CD14-positive monocyte (primary cell): ENCODE data around the gene MRPL24. TPM values are rescaled to one million over a fixed set of nuclear protein-coding genes. Genes with fewer than 3 reads are reported as not detected.

Experiments
- DNase-seq, 3 donors: peaks; one replicate each; pipeline ENCODE4 v3.0.0-alpha.2; 2011 to 2022
- H2AFZ ChIP-seq: 2 replicates; pipeline ENCODE4 v1.6.0; 2012; ENCODE audit warnings: mild to moderate bottlenecking, low read depth, low read length, inconsistent platforms; ENCODE audit not compliant: insufficient read depth, poor library complexity, severe bottlenecking
- H3K27ac ChIP-seq, 2 donors: 1 replicate in 1 of 2; 2 replicates in 1 of 2; pipeline ENCODE4 v1.5.1; 2012 to 2013; ENCODE audit warnings: low read length in 2 of 2, control low read depth in 1 of 2, inconsistent platforms in 1 of 2, low read depth in 1 of 2, mild to moderate bottlenecking in 1 of 2
- H3K27me3 ChIP-seq, 2 donors: one replicate each; pipeline versions ENCODE4 v1.6.0 to v1.6.1; 2011 to 2013; ENCODE audit warnings: low read length in 2 of 2; ENCODE audit not compliant: control insufficient read depth in 2 of 2, insufficient read depth in 2 of 2
- H3K36me3 ChIP-seq, 2 donors: replicated peaks in 1 of 2; 1 replicate in 1 of 2; 2 replicates in 1 of 2; pipeline versions ENCODE4 v1.5.1 to v1.6.1; 2012 to 2013; ENCODE audit warnings: low read length in 2 of 2, control low read depth in 1 of 2, inconsistent platforms in 1 of 2, mild to moderate bottlenecking in 1 of 2; ENCODE audit not compliant: insufficient read depth in 2 of 2, control insufficient read depth in 1 of 2
- H3K4me1 ChIP-seq, 2 donors: 1 replicate in 1 of 2; 2 replicates in 1 of 2; pipeline versions ENCODE4 v1.5.1 to v1.6.1; 2012 to 2013; ENCODE audit warnings: low read length in 2 of 2, control low read depth in 1 of 2, inconsistent platforms in 1 of 2, mild to moderate bottlenecking in 1 of 2, moderate library complexity in 1 of 2; ENCODE audit not compliant: insufficient read depth in 2 of 2, control insufficient read depth in 1 of 2
- H3K4me2 ChIP-seq: replicated peaks from 2 replicates; pipeline ENCODE3; 2012; ENCODE audit warnings: low read length, moderate library complexity, mild to moderate bottlenecking; ENCODE audit not compliant: poor library complexity, severe bottlenecking; ENCODE audit errors: extremely low read depth
- H3K4me3 ChIP-seq, 3 experiments: fragments of 200-600 bp in 1 of 3; sonication (generic) in 1 of 3; replicated peaks in 1 of 3; 1 replicate in 2 of 3; 2 replicates in 1 of 3; pipeline ENCODE4 v1.5.1; 2011 to 2013; ENCODE audit warnings: low read length in 3 of 3, mild to moderate bottlenecking in 3 of 3, control low read depth in 2 of 3, low read depth in 2 of 3, inconsistent platforms in 1 of 3, moderate library complexity in 1 of 3
- H3K79me2 ChIP-seq: 2 replicates; pipeline ENCODE4 v1.6.0; 2012; ENCODE audit warnings: mild to moderate bottlenecking, control low read depth, inconsistent platforms, low read length, moderate library complexity; ENCODE audit not compliant: insufficient read depth
- H3K9ac ChIP-seq: 2 replicates; pipeline ENCODE4 v1.6.0; 2017; ENCODE audit warnings: low read length, mild to moderate bottlenecking; ENCODE audit not compliant: insufficient read depth, poor library complexity, severe bottlenecking
- H3K9me3 ChIP-seq, 2 donors: replicated peaks in 1 of 2; 1 replicate in 1 of 2; 2 replicates in 1 of 2; pipeline versions ENCODE4 v1.5.1 to v1.6.1; 2012 to 2013; ENCODE audit warnings: low read length in 2 of 2, control low read depth in 1 of 2; ENCODE audit not compliant: control insufficient read depth in 1 of 2, insufficient read depth in 1 of 2
- H4K20me1 ChIP-seq: 2 replicates; pipeline ENCODE4 v1.6.0; 2012; ENCODE audit warnings: mild to moderate bottlenecking, low read length, control low read depth, moderate library complexity; ENCODE audit not compliant: insufficient read depth
- H3K27ac Mint-ChIP-seq, 7 donors: one replicate each; pipeline ENCODE4 v1.8.0; 2020; ENCODE audit warnings: mild to moderate bottlenecking in 7 of 7, mixed read lengths in 7 of 7, moderate library complexity in 6 of 7, inconsistent platforms in 2 of 7
- H3K27me3 Mint-ChIP-seq, 3 donors: one replicate each; pipeline ENCODE4 v1.8.0; 2021 to 2022; ENCODE audit warnings: low read depth in 3 of 3, mild to moderate bottlenecking in 3 of 3, mixed read lengths in 3 of 3, moderate library complexity in 3 of 3, inconsistent platforms in 1 of 3
- H3K36me3 Mint-ChIP-seq, 2 donors: one replicate each; pipeline ENCODE4 v1.8.0; 2020; ENCODE audit warnings: mixed read lengths in 2 of 2, inconsistent platforms in 1 of 2, mild to moderate bottlenecking in 1 of 2
- H3K4me1 Mint-ChIP-seq: one replicate; pipeline ENCODE4 v1.8.0; 2020; ENCODE audit warnings: mild to moderate bottlenecking, mixed read lengths
- H3K4me3 Mint-ChIP-seq, 2 donors: one replicate each; pipeline ENCODE4 v1.8.0; 2020; ENCODE audit warnings: mild to moderate bottlenecking in 2 of 2, mixed read lengths in 2 of 2, moderate library complexity in 1 of 2
- H3K9me3 Mint-ChIP-seq, 7 donors: one replicate each; pipeline ENCODE4 v1.8.0; 2020 to 2022; ENCODE audit warnings: mixed read lengths in 7 of 7, mild to moderate bottlenecking in 6 of 7, moderate library complexity in 6 of 7, inconsistent platforms in 2 of 7
- CTCF ChIP-seq: fragments of 200-600 bp; IDR thresholded peaks from one replicate; pipeline ENCODE4 v1.8.0; 2022; ENCODE audit warnings: antibody characterized with exemption, mild to moderate bottlenecking
- WGBS: methylation state at CpG from one replicate; pipeline ENCODE4 v1.1.5; 2013; ENCODE audit warnings: missing lambda C conversion rate; ENCODE audit not compliant: insufficient coverage; 5-methylcytosine and 5-hydroxymethylcytosine counted together
- intact Hi-C, 2 donors: fragments of 100-400 bp; cut with micrococcal nuclease; formaldehyde crosslinking; loops; one replicate each; pipeline versions ENCODE4 v1.15.0 to v1.15.1; 2023
- polyA plus RNA-seq, 3 donors: library from polyadenylated mRNA; depleted of rRNA in 1 of 3; unstranded in 2 of 3; stranded (reverse) in 1 of 3; fragments of 300-500 nt in 2 of 3; fragments of >200 nt in 1 of 3; fragmentation: Illumina TruSeq in 2 of 3; gene quantifications; 1 replicate in 2 of 3; 2 replicates in 1 of 3; pipeline ENCODE4 v1.2.3, GENCODE V29; 2012 to 2021

The MRPL24 gene
- polyA plus RNA-seq, 3 donors, result 28.7 to 47.0 (median 38.4) TPM

GRCh38 chr1:156698995-156699394 is 41.9 kb downstream of the MRPL24 start:
- Histone ChIP-seq H3K27ac (no peak overlapping the region), H4K20me1 (no peaks in the 10 kb centered on the region), H3K36me3 (no peaks in the 10 kb centered on the region), H3K79me2 (no peaks in the 10 kb centered on the region), H3K27me3 (peaks cover 12 to 41% of the 10 kb centered on the region in 2 donors), H2AFZ (no peak overlapping the region), H3K9ac (no peak overlapping the region), H3K4me1 (no peaks in the 10 kb centered on the region), H3K9me3 (no peaks in the 10 kb centered on the region), H3K4me3 (no peak overlapping the region), H3K4me2 (no peak overlapping the region)
- intact Hi-C loops, result loop anchor here (10.0 kb wide), 2 partner anchors 156 to 186 kb away; partner anchors contain the start of gene INSRR (in 1 of the 2)
- no peak overlapping the region for H3K27ac Mint-ChIP-seq
- no peak for DNase-seq
- no peak overlapping the region for H3K4me3 Mint-ChIP-seq
- H3K9me3 Mint-ChIP-seq, result peaks cover 0 to 5% (median 0%) of the 10 kb centered on the region in 7 donors
- H3K4me1 Mint-ChIP-seq, result no peaks in the 10 kb centered on the region
- 89% methylated on average over 1 of the region's 1 CpG for WGBS
- H3K36me3 Mint-ChIP-seq, result no peaks in the 10 kb centered on the region
- TF ChIP-seq CTCF, result no peak
- H3K27me3 Mint-ChIP-seq, result peaks cover 54 to 58% (median 56%) of the 10 kb centered on the region in 3 donors

- no peak for TF ChIP-seq CTCF
- H3K27ac ChIP-seq, result no peak overlapping the region
- no peak overlapping the region for H2AFZ ChIP-seq
- no peaks in the 10 kb centered on the region for H3K79me2 ChIP-seq
- no peak overlapping the region for H3K27ac Mint-ChIP-seq
- no peaks in the 10 kb centered on the region for H3K36me3 ChIP-seq
- H3K27me3 ChIP-seq, result peaks cover 8 to 43% of the 10 kb centered on the region in 2 donors
- no peak overlapping the region for H3K9ac ChIP-seq
- H3K27me3 Mint-ChIP-seq, result peaks cover 54 to 58% (median 56%) of the 10 kb centered on the region in 3 donors
- no peaks in the 10 kb centered on the region for H4K20me1 ChIP-seq
- WGBS, result 95% methylated on average over 6 of the region's 8 CpGs
- no peaks in the 10 kb centered on the region for H3K36me3 Mint-ChIP-seq
- H3K9me3 Mint-ChIP-seq, result peaks cover 0 to 3% (median under 1%) of the 10 kb centered on the region in 7 donors
- H3K4me1 ChIP-seq, result peaks cover under 1 to 1% of the 10 kb centered on the region in 2 donors
- no peak overlapping the region for H3K4me3 ChIP-seq
- DNase-seq, result no peak
- H3K4me2 ChIP-seq, result no peak overlapping the region
- intact Hi-C loops, result loop anchor here (10.0 kb wide), 2 partner anchors 157 to 187 kb away; partner anchors contain the start of gene INSRR (in 1 of the 2)
- no peak overlapping the region for H3K4me3 Mint-ChIP-seq
- H3K4me1 Mint-ChIP-seq, result peaks cover 7% of the 10 kb centered on the region
- peaks cover 0 to 1% of the 10 kb centered on the region in 2 donors for H3K9me3 ChIP-seq
Observed at GRCh38 chr1:156697481-156697880, 43.4 kb downstream of the MRPL24 start.
